Thoracic aorta (tissue), 2 donors: Measurements from ENCODE around the gene ADCY2. TPM values are rescaled to one million over a fixed set of nuclear protein-coding genes. Genes with fewer than 3 reads are reported as not detected.
A peak's percentile ranks its signal among the peaks of the same experiment; 100 is the strongest.

Experiments
- ATAC-seq: fragments of 150-250 bp; one replicate; pipeline ENCODE4 v1.8.0; 2017; ENCODE audit warnings: low read depth; ENCODE audit not compliant: insufficient number of reproducible peaks, low FRiP score
- DNase-seq: peaks from one replicate; pipeline ENCODE4 v3.0.0-alpha.2; 2020; ENCODE audit warnings: low spot score
- H3K27ac ChIP-seq, 2 donors: fragments of 200-600 bp; sonication (generic); 1 replicate in 1 of 2; 2 replicates in 1 of 2; pipeline ENCODE4 v1.5.1; 2016; ENCODE audit warnings: mild to moderate bottlenecking in 2 of 2, moderate library complexity in 2 of 2
- H3K27me3 ChIP-seq: fragments of 200-600 bp; sonication (generic); replicated peaks from 2 replicates; pipeline ENCODE4 v1.6.0; 2016; ENCODE audit warnings: mild to moderate bottlenecking; ENCODE audit not compliant: insufficient read depth
- H3K36me3 ChIP-seq: fragments of 200-600 bp; sonication (generic); one replicate; pipeline ENCODE4 v1.5.1; 2016
- H3K4me1 ChIP-seq, 2 donors: fragments of 200-600 bp; sonication (generic); 1 replicate in 1 of 2; 2 replicates in 1 of 2; pipeline versions ENCODE4 v1.5.1 to v1.6.0; 2016; ENCODE audit warnings: low read depth in 2 of 2, mild to moderate bottlenecking in 1 of 2; ENCODE audit not compliant: control insufficient read depth in 1 of 2
- H3K4me3 ChIP-seq: fragments of 200-600 bp; sonication (generic); 2 replicates; pipeline ENCODE4 v1.5.1; 2016; ENCODE audit warnings: mild to moderate bottlenecking
- H3K9me3 ChIP-seq: fragments of 200-600 bp; sonication (generic); 2 replicates; pipeline ENCODE4 v1.5.1; 2016
- total RNA-seq, 2 donors: library from RNA; depleted of rRNA; stranded (reverse); fragments of >200 nt; gene quantifications; one replicate each; pipeline versions ENCODE4 v1.1.0 to v1.2.3, GENCODE V29; 2016
- TF ChIP-seq, protein P1 (sequence below): fragments of 200-600 bp; sonication (generic); IDR thresholded peaks from one replicate; pipeline ENCODE4 v1.5.1; 2019; ENCODE audit warnings: antibody characterized with exemption

ADCY2 gene
- total RNA-seq, 2 donors from 2014 or later: 5.0 to 14.8 TPM

DNA sequence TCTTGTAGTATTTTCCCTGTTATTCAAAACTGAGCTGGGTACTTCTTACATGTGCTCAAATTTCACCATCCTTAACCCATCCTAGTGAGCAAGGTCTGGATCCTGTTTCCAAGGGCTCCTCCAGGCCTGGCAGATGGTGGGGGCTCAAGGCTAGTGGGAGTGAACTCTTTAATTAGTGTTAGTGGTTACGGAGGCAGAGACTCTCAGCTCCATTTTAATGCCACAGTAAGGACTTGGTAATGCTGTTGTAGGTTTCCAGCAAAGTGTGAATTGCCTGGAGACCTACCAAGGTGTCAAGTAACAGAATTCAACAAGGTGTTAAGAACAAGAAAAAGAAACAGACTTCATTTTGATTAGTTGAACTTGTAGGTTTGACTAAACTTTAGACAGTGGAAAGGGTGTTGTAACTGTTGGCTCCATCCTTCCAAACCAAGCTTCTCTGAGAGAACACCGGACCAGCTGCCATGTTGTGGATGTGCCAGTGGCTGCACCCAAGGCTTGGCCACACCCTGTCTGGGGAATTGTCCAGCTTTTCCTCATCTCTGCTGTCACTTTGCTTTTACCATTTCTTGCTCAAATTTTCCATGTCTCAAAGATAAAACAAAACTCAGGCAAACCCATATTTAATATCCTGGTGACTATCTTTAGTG is 98.7 kb downstream of the ADCY2 start:
- Histone ChIP-seq H3K27ac (peak overlapping the region in 1 of 2 donors; percentile 21), H3K4me3 (peak overlapping the region; percentile 11), H3K27me3 (no peaks in the 10 kb centered on the region), H3K4me1 (peaks cover 4 to 29% of the 10 kb centered on the region in 2 donors), H3K36me3 (no peaks in the 10 kb centered on the region), H3K9me3 (no peaks in the 10 kb centered on the region)
- TF ChIP-seq, protein P1, sequence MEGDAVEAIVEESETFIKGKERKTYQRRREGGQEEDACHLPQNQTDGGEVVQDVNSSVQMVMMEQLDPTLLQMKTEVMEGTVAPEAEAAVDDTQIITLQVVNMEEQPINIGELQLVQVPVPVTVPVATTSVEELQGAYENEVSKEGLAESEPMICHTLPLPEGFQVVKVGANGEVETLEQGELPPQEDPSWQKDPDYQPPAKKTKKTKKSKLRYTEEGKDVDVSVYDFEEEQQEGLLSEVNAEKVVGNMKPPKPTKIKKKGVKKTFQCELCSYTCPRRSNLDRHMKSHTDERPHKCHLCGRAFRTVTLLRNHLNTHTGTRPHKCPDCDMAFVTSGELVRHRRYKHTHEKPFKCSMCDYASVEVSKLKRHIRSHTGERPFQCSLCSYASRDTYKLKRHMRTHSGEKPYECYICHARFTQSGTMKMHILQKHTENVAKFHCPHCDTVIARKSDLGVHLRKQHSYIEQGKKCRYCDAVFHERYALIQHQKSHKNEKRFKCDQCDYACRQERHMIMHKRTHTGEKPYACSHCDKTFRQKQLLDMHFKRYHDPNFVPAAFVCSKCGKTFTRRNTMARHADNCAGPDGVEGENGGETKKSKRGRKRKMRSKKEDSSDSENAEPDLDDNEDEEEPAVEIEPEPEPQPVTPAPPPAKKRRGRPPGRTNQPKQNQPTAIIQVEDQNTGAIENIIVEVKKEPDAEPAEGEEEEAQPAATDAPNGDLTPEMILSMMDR: no peak
- DNase-seq (no peak), ATAC-seq (no peak)

DNA sequence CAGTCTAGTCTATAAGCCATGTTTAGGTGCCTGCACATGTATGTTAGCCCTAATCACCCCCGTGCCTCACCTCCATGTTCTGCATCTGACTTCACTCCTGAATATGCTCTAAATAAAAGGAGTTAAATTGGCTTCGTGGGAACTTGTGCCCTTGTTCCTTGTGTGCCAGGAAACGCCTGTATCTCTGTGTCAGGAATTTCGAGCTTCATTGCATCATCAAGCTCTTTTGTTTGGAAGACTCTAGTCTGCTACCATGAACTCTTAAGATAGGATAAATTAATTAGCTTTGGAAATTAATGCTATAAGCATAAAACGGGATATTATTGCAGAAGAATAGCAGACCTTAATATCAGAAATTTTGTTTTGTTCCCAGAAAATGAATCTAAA is 99.2 kb downstream of the ADCY2 start:
- H3K36me3 ChIP-seq: no peaks in the 10 kb centered on the region
- H3K27ac ChIP-seq: peak overlapping the region in 1 of 2 donors; percentile 21
- no peaks in the 10 kb centered on the region for H3K9me3 ChIP-seq
- DNase-seq (no peak), ATAC-seq (peak; percentile 18)
- no peaks in the 10 kb centered on the region for H3K27me3 ChIP-seq
- peak overlapping the region; percentile 11 for H3K4me3 ChIP-seq
- peaks cover 4 to 29% of the 10 kb centered on the region in 2 donors for H3K4me1 ChIP-seq
- TF ChIP-seq, protein P1: no peak

DNA sequence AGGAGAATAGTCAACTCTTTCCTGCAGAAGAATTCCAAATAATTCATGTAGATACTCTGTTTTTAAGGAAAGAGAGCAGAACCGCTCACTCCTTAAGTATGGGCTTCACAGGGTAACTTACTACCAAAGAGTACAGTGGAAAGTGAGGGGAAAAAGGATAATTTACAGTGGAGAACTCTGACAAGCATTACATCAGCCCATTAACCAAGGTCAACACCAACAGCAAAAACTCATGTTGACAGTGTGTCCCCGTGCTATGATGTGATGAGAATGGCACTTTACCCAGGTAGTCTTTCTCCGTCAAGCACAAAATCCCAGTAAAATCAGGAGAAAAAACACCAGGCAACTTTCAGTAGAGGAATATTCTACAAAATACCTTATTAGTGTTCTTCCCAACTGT is 104.3 kb downstream of the ADCY2 start:
- no peak for ATAC-seq
- H3K4me3 ChIP-seq: no peak overlapping the region
- no peaks in the 10 kb centered on the region for H3K9me3 ChIP-seq
- H3K4me1 ChIP-seq: peaks cover 1 to 11% of the 10 kb centered on the region in 2 donors
- H3K27ac ChIP-seq: no peak overlapping the region
- H3K36me3 ChIP-seq: no peaks in the 10 kb centered on the region
- H3K27me3 ChIP-seq: no peaks in the 10 kb centered on the region
- TF ChIP-seq, protein P1: no peak
- no peak for DNase-seq

DNA sequence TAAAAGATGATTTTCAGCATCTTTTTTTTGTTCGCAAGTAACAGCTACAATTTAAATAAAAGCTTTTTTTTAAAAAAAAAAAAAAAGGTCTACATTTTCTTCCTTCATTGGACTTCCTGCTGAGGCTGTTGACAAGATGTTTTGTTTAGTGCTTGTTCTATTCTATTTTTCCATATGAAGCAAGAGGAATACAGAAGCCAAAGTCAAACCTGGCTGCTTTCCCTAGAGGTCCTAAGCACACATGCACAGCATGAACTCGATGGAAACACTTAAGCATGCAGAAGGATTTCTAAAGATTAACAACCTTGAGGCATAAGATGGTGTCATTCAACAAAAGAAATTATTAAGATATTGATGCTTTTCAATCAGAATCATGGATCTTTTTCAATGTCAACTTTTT is 105.1 kb downstream of the ADCY2 start:
- no peaks in the 10 kb centered on the region for H3K9me3 ChIP-seq
- H3K4me1 ChIP-seq: peaks cover 0 to 3% of the 10 kb centered on the region in 2 donors
- H3K27me3 ChIP-seq: no peaks in the 10 kb centered on the region
- ATAC-seq: no peak
- H3K4me3 ChIP-seq: no peak overlapping the region
- H3K36me3 ChIP-seq: no peaks in the 10 kb centered on the region
- TF ChIP-seq, protein P1: no peak
- no peak for DNase-seq
- H3K27ac ChIP-seq: no peak overlapping the region

DNA sequence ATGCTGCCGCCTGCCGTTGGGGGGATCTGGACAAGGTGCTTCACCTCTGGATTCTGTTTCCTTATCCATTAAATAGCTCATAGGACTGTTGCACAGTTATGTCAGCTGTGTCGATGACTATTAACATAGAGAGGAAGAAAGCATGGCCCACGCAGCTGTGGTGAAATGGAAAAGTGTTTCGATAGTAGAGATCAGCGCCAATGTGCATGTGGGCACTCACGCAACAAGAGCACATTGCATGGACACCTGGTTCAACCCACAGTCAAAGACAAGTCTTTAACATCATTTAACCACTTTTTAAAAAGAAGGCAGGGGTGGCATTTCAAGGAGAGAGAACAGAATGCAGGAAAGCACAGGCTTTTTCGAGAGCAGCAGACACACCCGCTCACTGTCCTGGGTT is 107.6 kb downstream of the ADCY2 start:
- no peaks in the 10 kb centered on the region for H3K27me3 ChIP-seq
- H3K9me3 ChIP-seq: no peaks in the 10 kb centered on the region
- ATAC-seq (no peak), DNase-seq (no peak)
- no peak overlapping the region for H3K4me3 ChIP-seq
- H3K4me1 ChIP-seq: no peaks in the 10 kb centered on the region
- TF ChIP-seq, protein P1: no peak
- no peaks in the 10 kb centered on the region for H3K36me3 ChIP-seq
- H3K27ac ChIP-seq: no peak overlapping the region
